HG03442 (cell line): ENCODE results near the gene MYO9A.
"Not testable (repeated sequence)": the region's sequence is repeated elsewhere in the genome, so short reads cannot be mapped to it uniquely, and the experiment has no call there.

Source experiments
- ATAC-seq: cut with Tn5 transposase; IDR thresholded peaks from one replicate; pipeline ENCODE4 v1.9.1; 2021; ENCODE audit warnings: mild to moderate bottlenecking, moderate library complexity; ENCODE audit not compliant: unreplicated experiment

Gene MYO9A

GRCh38 chr15:72092691-72093090, 25.3 kb downstream of the MYO9A start:
- no peak for ATAC-seq

- ATAC-seq: no peak
Measured at GRCh38 chr15:72092006-72092405, 25.9 kb downstream of the MYO9A start.

GRCh38 chr15:72086920-72087648, 30.9 kb downstream of the MYO9A start:
- ATAC-seq: no peak

GRCh38 chr15:72086010-72086697, 31.8 kb downstream of the MYO9A start:
- ATAC-seq: no peak

GRCh38 chr15:72082176-72082575, 35.8 kb downstream of the MYO9A start:
- no peak for ATAC-seq

- ATAC-seq: peak; percentile 60
Measured at GRCh38 chr15:72078887-72079286, 39.1 kb downstream of the MYO9A start.

GRCh38 chr15:72077950-72078349, 40.0 kb downstream of the MYO9A start:
- ATAC-seq: no peak

GRCh38 chr15:72074335-72075060, 43.5 kb downstream of the MYO9A start:
- ATAC-seq: no peak

- ATAC-seq: not testable (repeated sequence)
Measured at GRCh38 chr15:72071448-72071825, 46.5 kb downstream of the MYO9A start.

GRCh38 chr15:72070817-72071447, 47.0 kb downstream of the MYO9A start:
- no peak for ATAC-seq

- ATAC-seq: no peak
Measured at GRCh38 chr15:72068856-72069255, 49.1 kb downstream of the MYO9A start.

- ATAC-seq: no peak
Measured at GRCh38 chr15:72065801-72066200, 52.1 kb downstream of the MYO9A start.

GRCh38 chr15:72063186-72063585, 54.8 kb downstream of the MYO9A start:
- no peak for ATAC-seq

- ATAC-seq: no peak
Measured at GRCh38 chr15:72062319-72062718, 55.6 kb downstream of the MYO9A start.

GRCh38 chr15:72060687-72061250, 57.2 kb downstream of the MYO9A start:
- ATAC-seq: no peak

- no peak for ATAC-seq
Measured at GRCh38 chr15:72058585-72058984, 59.4 kb downstream of the MYO9A start.

GRCh38 chr15:72057548-72058091, 60.3 kb downstream of the MYO9A start:
- no peak for ATAC-seq

- ATAC-seq: not testable (repeated sequence)
Measured at GRCh38 chr15:72056217-72056616, 61.7 kb downstream of the MYO9A start.

GRCh38 chr15:72053297-72053696, 64.7 kb downstream of the MYO9A start:
- ATAC-seq: not testable (repeated sequence)

- ATAC-seq: no peak
Measured at GRCh38 chr15:72050700-72051099, 67.2 kb downstream of the MYO9A start.

- ATAC-seq: no peak
Measured at GRCh38 chr15:72047020-72047419, 70.9 kb downstream of the MYO9A start.
